Adipose tissue (tissue), 3 donors: ENCODE data around the gene GPR143. TPM values are rescaled to one million over a fixed set of nuclear protein-coding genes. Genes with fewer than 3 reads are reported as not detected.

Experiments
- H3K27ac ChIP-seq: one replicate; pipeline ENCODE4 v1.5.1; 2013; ENCODE audit warnings: low read depth, low read length
- WGBS, 3 donors: extraction: QIAGEN DNeasy Blood & Tissue Kit; methylation state at CpG; one replicate each; pipeline ENCODE4 v1.1.7; 2013; 5-methylcytosine and 5-hydroxymethylcytosine counted together
- polyA plus RNA-seq, 3 donors: library from polyadenylated mRNA; stranded (reverse); fragments of 200-250 nt; gene quantifications; one replicate each; pipeline ENCODE4 v1.2.3, GENCODE V29; 2013
- donor health status: healthy with polysubstance abuse.
- donor health status: Bipolar disorder and iron deficiency.
- donor health status: healthy.

GPR143 gene
- polyA plus RNA-seq, 3 donors = 0.11 to 0.58 (median 0.12) TPM

GRCh38 chrX:9729171-9729885 is 36.3 kb downstream of the GPR143 start:
- no peak overlapping the region for H3K27ac ChIP-seq
- WGBS, 3 donors = 61 to 76% (median 62%) methylated on average over 5 of the region's 5 CpGs

GRCh38 chrX:9728261-9728660 is 37.4 kb downstream of the GPR143 start:
- 75 to 100% (median 87%) methylated on average over 3 of the region's 3 CpGs for WGBS, 3 donors
- H3K27ac ChIP-seq = no peak overlapping the region

GRCh38 chrX:9724711-9725110 is 40.9 kb downstream of the GPR143 start:
- H3K27ac ChIP-seq = no peak overlapping the region
- 67 to 85% (median 83%) methylated on average over 2 of the region's 2 CpGs for WGBS, 3 donors

GRCh38 chrX:9717376-9717775 is 48.3 kb downstream of the GPR143 start:
- WGBS, 3 donors = 96 to 99% (median 98%) methylated on average over 18 to 21 of the region's 21 CpGs
- no peak overlapping the region for H3K27ac ChIP-seq

GRCh38 chrX:9710332-9710731 is 55.3 kb downstream of the GPR143 start:
- WGBS, 3 donors = 88 to 94% (median 93%) methylated on average over 8 of the region's 8 CpGs
- H3K27ac ChIP-seq = no peak overlapping the region

- WGBS, 3 donors = 32 to 36% (median 32%) methylated on average over 17 of the region's 17 CpGs
Measured at GRCh38 chrX:9708923-9709553, 56.6 kb downstream of the GPR143 start.

GRCh38 chrX:9708086-9708485 is 57.6 kb downstream of the GPR143 start:
- H3K27ac ChIP-seq = no peak overlapping the region
- 86 to 94% (median 92%) methylated on average over 10 of the region's 10 CpGs for WGBS, 3 donors

More at GRCh38 chrX:9708923-9709553, 56.6 kb downstream of the GPR143 start:
- no peak overlapping the region for H3K27ac ChIP-seq

- 80 to 82% (median 82%) methylated on average over 12 to 13 of the region's 13 CpGs for WGBS, 3 donors
- H3K27ac ChIP-seq = no peak overlapping the region
Measured at GRCh38 chrX:9707306-9708033, 58.2 kb downstream of the GPR143 start.

- H3K27ac ChIP-seq = no peak overlapping the region
- WGBS, 3 donors = 61 to 85% (median 74%) methylated on average over 4 of the region's 4 CpGs
Measured at GRCh38 chrX:9706421-9706820, 59.2 kb downstream of the GPR143 start.

- no peak overlapping the region for H3K27ac ChIP-seq
- 92 to 98% (median 97%) methylated on average over 6 of the region's 6 CpGs for WGBS, 3 donors
Measured at GRCh38 chrX:9704876-9705465, 60.7 kb downstream of the GPR143 start.

- no peak overlapping the region for H3K27ac ChIP-seq
- WGBS, 3 donors = 91 to 100% (median 95%) methylated on average over 4 to 14 of the region's 14 CpGs
Measured at GRCh38 chrX:9703406-9703805, 62.2 kb downstream of the GPR143 start.

- no peak overlapping the region for H3K27ac ChIP-seq
- 90 to 98% (median 96%) methylated on average over 12 of the region's 12 CpGs for WGBS, 3 donors
Measured at GRCh38 chrX:9701790-9702189, 63.9 kb downstream of the GPR143 start.

GRCh38 chrX:9700555-9700954 is 65.1 kb downstream of the GPR143 start:
- 80 to 91% (median 88%) methylated on average over 15 of the region's 15 CpGs for WGBS, 3 donors
- no peak overlapping the region for H3K27ac ChIP-seq

GRCh38 chrX:9698576-9698975 is 67.1 kb downstream of the GPR143 start:
- 90 to 98% (median 96%) methylated on average over 12 of the region's 12 CpGs for WGBS, 3 donors
- H3K27ac ChIP-seq = no peak overlapping the region

GRCh38 chrX:9693307-9694001 is 72.2 kb downstream of the GPR143 start:
- H3K27ac ChIP-seq = no peak overlapping the region
- WGBS, 3 donors = 84 to 94% (median 90%) methylated on average over 12 of the region's 12 CpGs

GRCh38 chrX:9690046-9690445 is 75.6 kb downstream of the GPR143 start:
- H3K27ac ChIP-seq = no peak overlapping the region
- 89 to 98% (median 97%) methylated on average over 5 of the region's 5 CpGs for WGBS, 3 donors

- 96 to 98% (median 97%) methylated on average over 23 to 24 of the region's 24 CpGs for WGBS, 3 donors
- no peak overlapping the region for H3K27ac ChIP-seq
Measured at GRCh38 chrX:9688833-9689232, 76.8 kb downstream of the GPR143 start.

- WGBS, 3 donors = 92 to 96% (median 93%) methylated on average over 19 to 27 of the region's 27 CpGs
- no peak overlapping the region for H3K27ac ChIP-seq
Measured at GRCh38 chrX:9687899-9688298, 77.7 kb downstream of the GPR143 start.
